Activated B cell treated with CpG ODN at 0.5 μM for 24 hours (primary cell): ENCODE measurements around the gene LSM3. TPM values are rescaled to one million over a fixed set of nuclear protein-coding genes. Genes with fewer than 3 reads are reported as not detected.
A peak's percentile ranks its signal among the peaks of the same experiment; 100 is the strongest.

Experiments used
- ATAC-seq: fragments of 200-7000 bp; cut with Tn5 transposase; one replicate; pipeline ENCODE4 v1.10.0; 2021; ENCODE audit warnings: low read depth, mild to moderate bottlenecking, moderate library complexity
- CTCF ChIA-PET: fragments of 350-600 bp; sonication (Branson Sonifier 250); formaldehyde crosslinking; loops from one replicate; lab custom pipeline; 2021; ENCODE audit warnings: antibody characterized with exemption; lab: Charles Lee
- POLR2A ChIA-PET: fragments of 350-600 bp; sonication (Branson Sonifier 250); formaldehyde crosslinking; loops from one replicate; lab custom pipeline; 2021; ENCODE audit warnings: antibody characterized with exemption; lab: Charles Lee
- DNase-seq: peaks from one replicate; pipeline ENCODE4 v3.0.0; 2022
- H3K27ac Mint-ChIP-seq: one replicate; pipeline ENCODE4 v1.8.0; 2020; ENCODE audit warnings: mixed read lengths
- H3K27me3 Mint-ChIP-seq: one replicate; pipeline ENCODE4 v1.8.0; 2021; ENCODE audit warnings: mixed read lengths
- H3K36me3 Mint-ChIP-seq: one replicate; pipeline ENCODE4 v1.8.0; 2021; ENCODE audit warnings: low read depth, mixed read lengths
- H3K4me1 Mint-ChIP-seq: one replicate; pipeline ENCODE4 v1.8.0; 2021; ENCODE audit warnings: mixed read lengths
- H3K4me3 Mint-ChIP-seq: one replicate; pipeline ENCODE4 v1.8.0; 2020; ENCODE audit warnings: mild to moderate bottlenecking, mixed read lengths
- H3K9me3 Mint-ChIP-seq: one replicate; pipeline ENCODE4 v1.8.0; 2020; ENCODE audit warnings: mixed read lengths
- CTCF ChIP-seq: fragments of 200-600 bp; IDR thresholded peaks from one replicate; pipeline ENCODE4 v1.8.0; 2022; ENCODE audit warnings: antibody characterized with exemption, mild to moderate bottlenecking
- intact Hi-C: fragments of 100-400 bp; cut with micrococcal nuclease; formaldehyde crosslinking; loops from one replicate; pipeline ENCODE4 v1.15.1; 2024
- total RNA-seq: library from RNA; stranded (reverse); gene quantifications from 2 replicates; pipeline ENCODE4 v1.2.3, GENCODE V29; 2022

Gene LSM3
- total RNA-seq, 1 donor from 2014 or later: 12.9 TPM

- no peak for DNase-seq
- ChIA-PET POLR2A (no interaction called here), CTCF (no interaction called here)
- Mint-ChIP-seq H3K27me3 (no peaks in the 10 kb centered on the region), H3K36me3 (peaks cover 88% of the 10 kb centered on the region), H3K4me3 (no peak overlapping the region), H3K9me3 (no peaks in the 10 kb centered on the region), H3K27ac (no peak overlapping the region), H3K4me1 (peaks cover 14% of the 10 kb centered on the region)
- intact Hi-C loops: no loop called here
- ATAC-seq: no peak
- no peak for TF ChIP-seq CTCF
These were observed 9.2 kb upstream of the LSM3 start for GRCh38 chr3:14169435-14169834.

- no peak for DNase-seq
- TF ChIP-seq CTCF: no peak
- peaks cover 83% of the 10 kb centered on the region for H3K36me3 Mint-ChIP-seq
- no peaks in the 10 kb centered on the region for H3K9me3 Mint-ChIP-seq
- peaks cover 18% of the 10 kb centered on the region for H3K4me1 Mint-ChIP-seq
- H3K27me3 Mint-ChIP-seq: no peaks in the 10 kb centered on the region
- CTCF ChIA-PET: no interaction called here
- intact Hi-C loops: loop anchor here (10.0 kb wide), 1 partner anchor 675 kb away; no protein-coding TSS in a partner anchor
- POLR2A ChIA-PET: no interaction called here
- H3K27ac Mint-ChIP-seq: no peak overlapping the region
- no peak for ATAC-seq
- no peak overlapping the region for H3K4me3 Mint-ChIP-seq
These were observed 8.7 kb upstream of the LSM3 start for GRCh38 chr3:14169871-14170270.

- H3K36me3 Mint-ChIP-seq: peaks cover 76% of the 10 kb centered on the region
These were observed 8.0 kb upstream of the LSM3 start for GRCh38 chr3:14170531-14171159.

GRCh38 chr3:14172496-14172895, 6.1 kb upstream of the LSM3 start:
- ChIA-PET POLR2A (interaction anchor here (0.7 kb wide), 1 partner anchor 45 kb away, joined by 3 read pairs; no protein-coding TSS in a partner anchor), CTCF (no interaction called here)
- H3K4me1 Mint-ChIP-seq: peaks cover 42% of the 10 kb centered on the region
- no peak for DNase-seq
- H3K9me3 Mint-ChIP-seq: no peaks in the 10 kb centered on the region
- TF ChIP-seq CTCF: no peak
- no peak overlapping the region for H3K4me3 Mint-ChIP-seq
- no peak for ATAC-seq
- peaks cover 57% of the 10 kb centered on the region for H3K36me3 Mint-ChIP-seq
- intact Hi-C loops: loop anchor here (10.0 kb wide), 1 partner anchor 678 kb away; no protein-coding TSS in a partner anchor
- H3K27me3 Mint-ChIP-seq: no peaks in the 10 kb centered on the region
- H3K27ac Mint-ChIP-seq: no peak overlapping the region

More at GRCh38 chr3:14170531-14171159, 8.0 kb upstream of the LSM3 start:
- no peak for TF ChIP-seq CTCF
- intact Hi-C loops: loop anchor here (10.0 kb wide), 1 partner anchor 676 kb away; no protein-coding TSS in a partner anchor
- no peak overlapping the region for H3K27ac Mint-ChIP-seq
- ATAC-seq (no peak), DNase-seq (no peak)
- H3K27me3 Mint-ChIP-seq: no peaks in the 10 kb centered on the region
- ChIA-PET CTCF (no interaction called here), POLR2A (no interaction called here)
- H3K9me3 Mint-ChIP-seq: no peaks in the 10 kb centered on the region
- peaks cover 26% of the 10 kb centered on the region for H3K4me1 Mint-ChIP-seq
- H3K4me3 Mint-ChIP-seq: no peak overlapping the region

- no peak overlapping the region for H3K4me3 Mint-ChIP-seq
- DNase-seq (no peak), ATAC-seq (no peak)
- intact Hi-C loops: loop anchor here (2.0 to 10.0 kb wide), 2 partner anchors 16 to 680 kb away; no protein-coding TSS in a partner anchor
- peaks cover 59% of the 10 kb centered on the region for H3K4me1 Mint-ChIP-seq
- CTCF ChIA-PET: no interaction called here
- H3K27me3 Mint-ChIP-seq: no peaks in the 10 kb centered on the region
- peak overlapping the region; percentile 75 for H3K27ac Mint-ChIP-seq
- POLR2A ChIA-PET: no interaction called here
- TF ChIP-seq CTCF: no peak
- H3K36me3 Mint-ChIP-seq: peaks cover 46% of the 10 kb centered on the region
- H3K9me3 Mint-ChIP-seq: no peaks in the 10 kb centered on the region
These were observed 4.1 kb upstream of the LSM3 start for GRCh38 chr3:14174483-14174882.
